Smooth muscle cell (in vitro differentiated cells): Measurements from ENCODE around the gene BSN. TPM values are rescaled to one million over a fixed set of nuclear protein-coding genes. Genes with fewer than 3 reads are reported as not detected.

Experiments used
- DNase-seq: peaks from one replicate; lab custom pipeline; 2025; ENCODE audit not compliant: unreplicated experiment; lab: John Stamatoyannopoulos, UW
- H2AFZ ChIP-seq: fragments of 200-600 bp; sonication (generic); 2 replicates; pipeline ENCODE4 v1.6.0; 2016; ENCODE audit warnings: antibody characterized with exemption, low read depth, mild to moderate bottlenecking
- H3F3A ChIP-seq: fragments of 200-600 bp; sonication (generic); 2 replicates; pipeline ENCODE4 v1.6.0; 2017; ENCODE audit warnings: antibody characterized with exemption, low read depth
- H3K27ac ChIP-seq: fragments of 200-600 bp; sonication (generic); 2 replicates; pipeline ENCODE4 v1.5.1; 2016; ENCODE audit warnings: low read depth, mild to moderate bottlenecking
- H3K27me3 ChIP-seq: fragments of 200-600 bp; sonication (generic); 2 replicates; pipeline ENCODE4 v1.6.1; 2016; ENCODE audit warnings: low read depth, mild to moderate bottlenecking
- H3K36me3 ChIP-seq: fragments of 200-600 bp; sonication (generic); 2 replicates; pipeline ENCODE4 v1.5.1; 2016; ENCODE audit warnings: low read depth
- H3K4me1 ChIP-seq: fragments of 200-600 bp; sonication (generic); 2 replicates; pipeline ENCODE4 v1.5.1; 2016; ENCODE audit warnings: low read depth
- H3K4me2 ChIP-seq: fragments of 200-600 bp; sonication (generic); 2 replicates; pipeline ENCODE4 v1.6.0; 2016; ENCODE audit warnings: mild to moderate bottlenecking
- H3K4me3 ChIP-seq: fragments of 200-600 bp; sonication (generic); 2 replicates; pipeline ENCODE4 v1.5.1; 2016; ENCODE audit warnings: mild to moderate bottlenecking
- H3K79me2 ChIP-seq: fragments of 200-600 bp; sonication (generic); 2 replicates; pipeline ENCODE4 v1.6.0; 2016; ENCODE audit warnings: low read depth, mild to moderate bottlenecking
- H3K9ac ChIP-seq: fragments of 200-600 bp; sonication (generic); 2 replicates; pipeline ENCODE4 v1.6.0; 2016; ENCODE audit warnings: low read depth
- H3K9me3 ChIP-seq: fragments of 200-600 bp; sonication (generic); replicated peaks from 2 replicates; pipeline ENCODE4 v1.5.1; 2016; ENCODE audit warnings: low read depth
- H4K20me1 ChIP-seq: fragments of 200-600 bp; sonication (generic); 2 replicates; pipeline ENCODE4 v1.6.0; 2016; ENCODE audit warnings: low read depth
- WGBS: methylation state at CpG from one replicate; pipeline ENCODE4 v1.1.7; 2016; ENCODE audit warnings: low lambda C conversion rate; 5-methylcytosine and 5-hydroxymethylcytosine counted together
- polyA plus RNA-seq: library from polyadenylated mRNA; unstranded; fragments of >200 nt; fragmentation: Nextera tagmentation; extraction: Ambion mirVana; gene quantifications from 2 replicates; pipeline ENCODE4 v1.2.1, GENCODE V29; 2016
- total RNA-seq: library from RNA; depleted of rRNA; stranded (reverse); fragments of >200 nt; gene quantifications from 2 replicates; pipeline ENCODE4 v1.2.3, GENCODE V29; 2014
- TF ChIP-seq, protein P1 (sequence below): fragments of 200-600 bp; sonication (generic); IDR thresholded peaks from 2 replicates; pipeline ENCODE4 v1.5.1; 2017; ENCODE audit warnings: borderline replicate concordance, mild to moderate bottlenecking, antibody characterized with exemption; ENCODE audit not compliant: insufficient read depth, poor library complexity, severe bottlenecking

BSN gene
- total and polyA plus RNA-seq, 2 experiments from 2014 or later = under 0.01 to 0.07 TPM

DNA sequence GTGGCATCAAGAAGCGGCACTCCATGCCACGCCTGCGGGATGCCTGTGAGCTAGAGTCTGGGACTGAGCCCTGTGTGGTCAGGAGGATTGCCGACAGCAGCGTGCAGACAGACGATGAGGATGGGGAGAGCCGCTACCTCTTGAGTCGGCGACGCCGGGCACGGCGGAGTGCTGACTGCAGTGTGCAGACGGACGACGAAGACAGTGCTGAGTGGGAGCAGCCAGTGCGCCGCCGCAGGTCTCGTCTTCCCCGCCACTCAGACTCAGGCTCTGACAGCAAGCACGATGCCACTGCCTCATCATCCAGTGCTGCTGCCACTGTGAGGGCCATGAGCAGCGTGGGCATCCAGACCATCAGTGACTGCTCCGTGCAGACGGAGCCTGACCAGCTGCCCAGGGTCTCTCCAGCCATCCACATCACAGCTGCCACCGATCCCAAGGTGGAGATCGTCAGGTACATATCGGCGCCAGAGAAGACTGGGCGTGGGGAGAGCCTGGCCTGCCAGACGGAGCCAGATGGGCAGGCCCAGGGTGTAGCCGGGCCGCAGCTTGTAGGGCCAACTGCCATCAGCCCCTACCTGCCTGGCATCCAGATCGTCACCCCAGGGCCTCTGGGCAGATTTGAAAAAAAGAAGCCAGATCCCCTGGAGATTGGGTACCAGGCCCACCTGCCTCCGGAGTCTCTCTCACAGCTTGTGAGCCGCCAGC is 103.1 kb downstream of the BSN start:
- WGBS = 97% methylated on average over 36 of the region's 36 CpGs
- H3K27me3 ChIP-seq = no peaks in the 10 kb centered on the region
- H3K9ac ChIP-seq = no peak overlapping the region
- no peaks in the 10 kb centered on the region for H3K4me1 ChIP-seq
- H3K27ac ChIP-seq = no peak overlapping the region
- no peaks in the 10 kb centered on the region for H4K20me1 ChIP-seq
- TF ChIP-seq, protein P1, sequence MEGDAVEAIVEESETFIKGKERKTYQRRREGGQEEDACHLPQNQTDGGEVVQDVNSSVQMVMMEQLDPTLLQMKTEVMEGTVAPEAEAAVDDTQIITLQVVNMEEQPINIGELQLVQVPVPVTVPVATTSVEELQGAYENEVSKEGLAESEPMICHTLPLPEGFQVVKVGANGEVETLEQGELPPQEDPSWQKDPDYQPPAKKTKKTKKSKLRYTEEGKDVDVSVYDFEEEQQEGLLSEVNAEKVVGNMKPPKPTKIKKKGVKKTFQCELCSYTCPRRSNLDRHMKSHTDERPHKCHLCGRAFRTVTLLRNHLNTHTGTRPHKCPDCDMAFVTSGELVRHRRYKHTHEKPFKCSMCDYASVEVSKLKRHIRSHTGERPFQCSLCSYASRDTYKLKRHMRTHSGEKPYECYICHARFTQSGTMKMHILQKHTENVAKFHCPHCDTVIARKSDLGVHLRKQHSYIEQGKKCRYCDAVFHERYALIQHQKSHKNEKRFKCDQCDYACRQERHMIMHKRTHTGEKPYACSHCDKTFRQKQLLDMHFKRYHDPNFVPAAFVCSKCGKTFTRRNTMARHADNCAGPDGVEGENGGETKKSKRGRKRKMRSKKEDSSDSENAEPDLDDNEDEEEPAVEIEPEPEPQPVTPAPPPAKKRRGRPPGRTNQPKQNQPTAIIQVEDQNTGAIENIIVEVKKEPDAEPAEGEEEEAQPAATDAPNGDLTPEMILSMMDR = no peak
- H2AFZ ChIP-seq = no peak overlapping the region
- no peaks in the 10 kb centered on the region for H3F3A ChIP-seq
- no peak overlapping the region for H3K4me2 ChIP-seq
- H3K9me3 ChIP-seq = no peaks in the 10 kb centered on the region
- no peak overlapping the region for H3K4me3 ChIP-seq
- DNase-seq = no peak
- no peaks in the 10 kb centered on the region for H3K79me2 ChIP-seq
- no peaks in the 10 kb centered on the region for H3K36me3 ChIP-seq

DNA sequence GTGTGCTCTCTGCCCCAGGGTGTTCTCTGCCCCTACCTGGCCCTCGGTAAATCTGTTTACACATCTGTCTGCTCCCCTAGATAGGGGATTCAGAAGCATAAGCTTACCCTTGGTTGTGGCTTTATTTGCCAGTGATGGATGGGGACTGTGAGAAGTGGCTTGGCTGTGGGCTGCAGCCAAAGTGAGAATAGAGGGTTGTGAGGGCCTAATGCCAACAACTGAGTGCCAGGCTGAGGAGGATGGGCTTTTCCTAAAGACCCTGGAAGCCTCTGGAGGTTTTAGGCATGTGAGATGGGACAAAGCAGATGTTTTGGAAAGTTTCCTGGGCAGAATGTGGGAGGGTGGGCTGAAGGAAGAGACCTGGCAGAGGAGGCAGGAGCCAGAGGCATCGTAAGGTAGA is 104.4 kb downstream of the BSN start:
- Histone ChIP-seq H3K4me1 (no peaks in the 10 kb centered on the region), H3K27ac (no peak overlapping the region), H3K36me3 (no peaks in the 10 kb centered on the region), H3K27me3 (no peaks in the 10 kb centered on the region), H2AFZ (no peak overlapping the region), H3K9ac (no peak overlapping the region), H3K4me3 (no peak overlapping the region), H3K4me2 (no peak overlapping the region), H3K9me3 (no peaks in the 10 kb centered on the region), H3K79me2 (no peaks in the 10 kb centered on the region), H3F3A (no peaks in the 10 kb centered on the region), H4K20me1 (no peaks in the 10 kb centered on the region)
- TF ChIP-seq, protein P1 = no peak
- DNase-seq = no peak
- WGBS = 72% methylated on average over 2 of the region's 2 CpGs

DNA sequence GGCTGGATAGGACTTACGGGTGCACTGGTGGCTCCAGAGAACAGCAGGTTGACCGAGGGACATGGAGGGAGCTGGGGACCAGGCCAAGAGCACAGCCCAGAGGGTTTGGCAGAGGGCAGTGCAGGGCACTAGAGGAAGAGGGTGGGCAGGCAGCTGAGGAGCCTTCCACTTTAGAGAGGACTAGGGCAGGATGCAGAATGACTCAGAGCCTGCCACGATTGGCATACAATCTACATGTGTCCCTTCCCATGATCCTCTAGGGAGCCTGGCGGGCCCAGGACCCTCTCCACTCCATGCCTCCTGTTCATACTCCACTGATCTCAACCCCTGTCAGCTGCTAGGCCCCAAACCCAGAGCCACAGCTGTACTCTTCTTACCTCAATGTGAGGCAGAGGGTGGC is 105.5 kb downstream of the BSN start:
- Histone ChIP-seq H3K9me3 (no peaks in the 10 kb centered on the region), H3K79me2 (no peaks in the 10 kb centered on the region), H3K4me2 (no peak overlapping the region)

More for the DNA sequence above, 105.5 kb downstream of the BSN start:
- TF ChIP-seq, protein P1 = no peak
- no peak overlapping the region for H2AFZ ChIP-seq
- H3K9ac ChIP-seq = no peak overlapping the region
- WGBS = 88% methylated on average over 4 of the region's 4 CpGs
- DNase-seq = no peak
- no peaks in the 10 kb centered on the region for H3K4me1 ChIP-seq
- H4K20me1 ChIP-seq = no peaks in the 10 kb centered on the region
- no peaks in the 10 kb centered on the region for H3F3A ChIP-seq
- no peak overlapping the region for H3K27ac ChIP-seq
- H3K36me3 ChIP-seq = no peaks in the 10 kb centered on the region
- no peaks in the 10 kb centered on the region for H3K27me3 ChIP-seq
- no peak overlapping the region for H3K4me3 ChIP-seq
